HL-60 (cell line): ENCODE data around the gene GNG12.

Experiments
- CTCF ChIP-seq: IDR thresholded peaks from one replicate; pipeline ENCODE4 v1.5.1; 2011; ENCODE audit warnings: low read length, control low read depth, inconsistent platforms; ENCODE audit not compliant: insufficient read depth
- GABPA ChIP-seq: IDR thresholded peaks from 2 replicates; pipeline ENCODE4 v1.6.1; 2012; ENCODE audit warnings: low read depth
- POLR2AphosphoS5 ChIP-seq: IDR thresholded peaks from 2 replicates; pipeline ENCODE4 v1.6.1; 2012; ENCODE audit warnings: low read depth
- TF ChIP-seq, protein P1 (sequence below): IDR thresholded peaks from 2 replicates; pipeline ENCODE4 v1.6.1; 2012; ENCODE audit warnings: low read depth; ENCODE audit not compliant: insufficient replicate concordance

- no peak for TF ChIP-seq CTCF
- TF ChIP-seq GABPA, result no peak
- TF ChIP-seq POLR2AphosphoS5, result no peak
- TF ChIP-seq, protein P1, sequence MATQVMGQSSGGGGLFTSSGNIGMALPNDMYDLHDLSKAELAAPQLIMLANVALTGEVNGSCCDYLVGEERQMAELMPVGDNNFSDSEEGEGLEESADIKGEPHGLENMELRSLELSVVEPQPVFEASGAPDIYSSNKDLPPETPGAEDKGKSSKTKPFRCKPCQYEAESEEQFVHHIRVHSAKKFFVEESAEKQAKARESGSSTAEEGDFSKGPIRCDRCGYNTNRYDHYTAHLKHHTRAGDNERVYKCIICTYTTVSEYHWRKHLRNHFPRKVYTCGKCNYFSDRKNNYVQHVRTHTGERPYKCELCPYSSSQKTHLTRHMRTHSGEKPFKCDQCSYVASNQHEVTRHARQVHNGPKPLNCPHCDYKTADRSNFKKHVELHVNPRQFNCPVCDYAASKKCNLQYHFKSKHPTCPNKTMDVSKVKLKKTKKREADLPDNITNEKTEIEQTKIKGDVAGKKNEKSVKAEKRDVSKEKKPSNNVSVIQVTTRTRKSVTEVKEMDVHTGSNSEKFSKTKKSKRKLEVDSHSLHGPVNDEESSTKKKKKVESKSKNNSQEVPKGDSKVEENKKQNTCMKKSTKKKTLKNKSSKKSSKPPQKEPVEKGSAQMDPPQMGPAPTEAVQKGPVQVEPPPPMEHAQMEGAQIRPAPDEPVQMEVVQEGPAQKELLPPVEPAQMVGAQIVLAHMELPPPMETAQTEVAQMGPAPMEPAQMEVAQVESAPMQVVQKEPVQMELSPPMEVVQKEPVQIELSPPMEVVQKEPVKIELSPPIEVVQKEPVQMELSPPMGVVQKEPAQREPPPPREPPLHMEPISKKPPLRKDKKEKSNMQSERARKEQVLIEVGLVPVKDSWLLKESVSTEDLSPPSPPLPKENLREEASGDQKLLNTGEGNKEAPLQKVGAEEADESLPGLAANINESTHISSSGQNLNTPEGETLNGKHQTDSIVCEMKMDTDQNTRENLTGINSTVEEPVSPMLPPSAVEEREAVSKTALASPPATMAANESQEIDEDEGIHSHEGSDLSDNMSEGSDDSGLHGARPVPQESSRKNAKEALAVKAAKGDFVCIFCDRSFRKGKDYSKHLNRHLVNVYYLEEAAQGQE, result no peak
Observed at GRCh38 chr1:67831850-67832513, 1.3 kb downstream of the GNG12 start.
